Naive thymus-derived CD8-positive, alpha-beta T cell (primary cell): ENCODE results near the gene ARID3A. TPM values are rescaled to one million over a fixed set of nuclear protein-coding genes. Genes with fewer than 3 reads are reported as not detected.
"Not testable (repeated sequence)": the region's sequence is repeated elsewhere in the genome, so short reads cannot be mapped to it uniquely, and the experiment has no call there.

ENCODE experiments used
- ATAC-seq, 2 donors: fragments of 150-1000 bp; cut with Tn5 transposase in 1 of 2; sonication (Bioruptor Pico), chemical (Tn5 transposase) in 1 of 2; 1 replicate in 1 of 2; 2 replicates in 1 of 2; pipeline ENCODE4 v1.10.0; 2021; ENCODE audit warnings: mild to moderate bottlenecking in 2 of 2, moderate library complexity in 2 of 2
- POLR2A ChIA-PET: fragments of 350-600 bp; sonication (Branson Sonifier 250); formaldehyde crosslinking; loops from one replicate; lab custom pipeline; 2021; ENCODE audit warnings: antibody characterized with exemption; lab: Charles Lee
- DNase-seq, 10 donors: peaks; one replicate each; pipeline versions ENCODE4 v3.0.0 to v3.0.0-alpha.2; 2020 to 2022
- H3K27ac Mint-ChIP-seq, 10 donors: one replicate each; pipeline ENCODE4 v1.8.0; 2020 to 2022; ENCODE audit warnings: mild to moderate bottlenecking in 10 of 10, mixed read lengths in 10 of 10, moderate library complexity in 4 of 10, inconsistent platforms in 1 of 10
- H3K27me3 Mint-ChIP-seq, 5 donors: one replicate each; pipeline ENCODE4 v1.8.0; 2021 to 2022; ENCODE audit warnings: mixed read lengths in 5 of 5
- H3K36me3 Mint-ChIP-seq, 3 donors: one replicate each; pipeline ENCODE4 v1.8.0; 2020 to 2022; ENCODE audit warnings: mixed read lengths in 3 of 3, mild to moderate bottlenecking in 2 of 3, inconsistent platforms in 1 of 3
- H3K4me1 Mint-ChIP-seq, 4 donors: one replicate each; pipeline ENCODE4 v1.8.0; 2021 to 2022; ENCODE audit warnings: mixed read lengths in 4 of 4
- H3K4me3 Mint-ChIP-seq, 10 donors: one replicate each; pipeline ENCODE4 v1.8.0; 2020 to 2022; ENCODE audit warnings: mild to moderate bottlenecking in 10 of 10, mixed read lengths in 10 of 10, moderate library complexity in 6 of 10, inconsistent platforms in 1 of 10
- H3K9me3 Mint-ChIP-seq, 9 donors: one replicate each; pipeline ENCODE4 v1.8.0; 2020 to 2022; ENCODE audit warnings: mixed read lengths in 9 of 9, mild to moderate bottlenecking in 3 of 9, inconsistent platforms in 1 of 9, moderate library complexity in 1 of 9
- polyA plus RNA-seq, 3 donors: library from polyadenylated mRNA; unstranded; fragments of 300-500 nt; fragmentation: Illumina TruSeq; gene quantifications; one replicate each; pipeline ENCODE4 v1.2.3, GENCODE V29; 2021
- total RNA-seq, 8 experiments: library from RNA in 2 of 8; stranded (reverse) in 2 of 8; gene quantifications; one replicate each; pipeline ENCODE4 v1.2.3 and lab custom pipeline; 2021 to 2026

Gene ARID3A
- total RNA-seq (1 to 10 TPM; 3.5 to 5.0 TPM), polyA plus RNA-seq (under 1 TPM; 0.09 to 0.58 (median 0.16) TPM), total RNA-seq (lab: John Stamatoyannopoulos, UW) (1.4 to 8.8 (median 3.4) reads per million in 6 experiments)

GRCh38 chr19:925526-926322 is at the start of gene ARID3A:
ARID3A (plus strand) TSS chr19:926035; CDS start chr19:929529, 3,494 bp downstream.
- Mint-ChIP-seq H3K36me3 (no peaks in the 10 kb centered on the region), H3K27ac (peak within 1 kb of the TSS in 8 of 10 donors; percentile 22 to 83 (median 58)), H3K4me3 (peak within 1 kb of the TSS; percentile 67 to 87 (median 78)), H3K4me1 (peaks cover 7 to 30% (median 17%) of the 10 kb centered on the region in 4 donors), H3K9me3 (no peaks in the 10 kb centered on the region), H3K27me3 (no peaks in the 10 kb centered on the region)
- peak; percentile 60 to 76 for ATAC-seq
- POLR2A ChIA-PET, result interaction anchor here (1.0 to 7.4 kb wide), 4 partner anchors 57 to 343 kb away, joined by 3 to 101 read pairs (median 8); partner anchors contain the start of genes CIRBP and WDR18
- DNase-seq, result peak; percentile 46 to 86 (median 70)

GRCh38 chr19:876089-876488 is 49.7 kb upstream of the ARID3A start:
- Mint-ChIP-seq H3K4me3 (no peak overlapping the region), H3K9me3 (no peaks in the 10 kb centered on the region), H3K36me3 (peaks cover 0 to 9% (median 2%) of the 10 kb centered on the region in 3 donors), H3K27me3 (peaks cover 0 to 2% (median 0%) of the 10 kb centered on the region in 5 donors), H3K27ac (peak overlapping the region in 1 of 10 donors; percentile 76), H3K4me1 (peaks cover 3 to 12% (median 10%) of the 10 kb centered on the region in 4 donors)
- POLR2A ChIA-PET, result interaction anchor here (0.6 to 3.3 kb wide), 3 partner anchors 12 to 30 kb away, joined by 3 to 17 read pairs (median 3); partner anchors contain the start of genes MED16 and RNU6-9
- ATAC-seq, result no peak
- no peak for DNase-seq

GRCh38 chr19:876780-877314 is 49.0 kb upstream of the ARID3A start:
- Mint-ChIP-seq H3K36me3 (peaks cover 0 to 11% (median 0%) of the 10 kb centered on the region in 3 donors), H3K27ac (no peak overlapping the region), H3K9me3 (no peaks in the 10 kb centered on the region), H3K4me3 (no peak overlapping the region), H3K27me3 (no peaks in the 10 kb centered on the region), H3K4me1 (peaks cover 1 to 9% (median 8%) of the 10 kb centered on the region in 4 donors)
- POLR2A ChIA-PET, result interaction anchor here (0.6 to 1.2 kb wide), 2 partner anchors 13 to 25 kb away, joined by 3 read pairs; no protein-coding TSS in a partner anchor
- no peak for ATAC-seq
- no peak for DNase-seq

- H3K36me3 Mint-ChIP-seq, result peaks cover 0 to 13% (median 0%) of the 10 kb centered on the region in 3 donors
- not testable (repeated sequence) for DNase-seq, H3K9me3 Mint-ChIP-seq, H3K27me3 Mint-ChIP-seq, H3K4me3 Mint-ChIP-seq, H3K27ac Mint-ChIP-seq, ATAC-seq, H3K4me1 Mint-ChIP-seq
- POLR2A ChIA-PET, result interaction anchor here (0.7 to 2.6 kb wide), 4 partner anchors 10 to 29 kb away, joined by 3 to 12 read pairs (median 3); partner anchors contain the start of genes MED16 and RNU6-9
These were observed 47.7 kb upstream of the ARID3A start for GRCh38 chr19:877992-878660.

- DNase-seq, H3K9me3 Mint-ChIP-seq, H3K4me1 Mint-ChIP-seq, ATAC-seq, H3K27me3 Mint-ChIP-seq, H3K4me3 Mint-ChIP-seq: not testable (repeated sequence)
- peaks cover 0 to 17% (median 0%) of the 10 kb centered on the region in 3 donors for H3K36me3 Mint-ChIP-seq
- H3K27ac Mint-ChIP-seq, result peak overlapping the region in 1 of 10 donors; percentile 63
- POLR2A ChIA-PET, result interaction anchor here (0.7 to 2.6 kb wide), 5 partner anchors 10 to 29 kb away, joined by 3 to 12 read pairs (median 3); partner anchors contain the start of genes CFD, MED16 and RNU6-9
These were observed 46.9 kb upstream of the ARID3A start for GRCh38 chr19:878751-879561.

- POLR2A ChIA-PET, result interaction anchor here (0.9 to 2.6 kb wide), 3 partner anchors 13 to 16 kb away, joined by 5 to 12 read pairs (median 6); partner anchors contain the start of genes MED16 and RNU6-9
- no peak for DNase-seq
- Mint-ChIP-seq H3K4me3 (no peak overlapping the region), H3K27ac (no peak overlapping the region), H3K27me3 (no peaks in the 10 kb centered on the region), H3K4me1 (peaks cover 0 to 2% (median under 1%) of the 10 kb centered on the region in 4 donors), H3K9me3 (no peaks in the 10 kb centered on the region), H3K36me3 (peaks cover 0 to 17% (median 0%) of the 10 kb centered on the region in 3 donors)
- no peak for ATAC-seq
These were observed 46.0 kb upstream of the ARID3A start for GRCh38 chr19:879711-880438.

GRCh38 chr19:881385-882071 is 44.3 kb upstream of the ARID3A start:
- Mint-ChIP-seq H3K27ac (no peak overlapping the region), H3K4me3 (no peak overlapping the region), H3K27me3 (no peaks in the 10 kb centered on the region), H3K4me1 (peaks cover 0 to 2% (median under 1%) of the 10 kb centered on the region in 4 donors), H3K9me3 (no peaks in the 10 kb centered on the region), H3K36me3 (peaks cover 0 to 22% (median 2%) of the 10 kb centered on the region in 3 donors)
- POLR2A ChIA-PET, result interaction anchor here (1.0 to 2.1 kb wide), 6 partner anchors 10 to 34 kb away, joined by 3 to 12 read pairs (median 3); partner anchors contain the start of genes MED16 and RNU6-9
- DNase-seq (no peak), ATAC-seq (no peak)

- Mint-ChIP-seq H3K4me3 (no peak overlapping the region), H3K9me3 (no peaks in the 10 kb centered on the region), H3K27me3 (no peaks in the 10 kb centered on the region), H3K27ac (no peak overlapping the region), H3K36me3 (peaks cover 0 to 31% (median 2%) of the 10 kb centered on the region in 3 donors), H3K4me1 (peaks cover 0 to 7% (median 1%) of the 10 kb centered on the region in 4 donors)
- ATAC-seq (no peak), DNase-seq (no peak)
- POLR2A ChIA-PET, result interaction anchor here (0.6 to 2.1 kb wide), 6 partner anchors 9 to 232 kb away, joined by 3 to 12 read pairs (median 3); partner anchors contain the start of genes MED16 and RNU6-9
These were observed 42.9 kb upstream of the ARID3A start for GRCh38 chr19:882871-883497.

GRCh38 chr19:883661-884211 is 42.1 kb upstream of the ARID3A start:
- Mint-ChIP-seq H3K4me1 (peaks cover 0 to 13% (median 1%) of the 10 kb centered on the region in 4 donors), H3K27me3 (no peaks in the 10 kb centered on the region), H3K27ac (peak overlapping the region in 1 of 10 donors; percentile 47), H3K36me3 (peaks cover 0 to 32% (median 2%) of the 10 kb centered on the region in 3 donors), H3K4me3 (no peak overlapping the region), H3K9me3 (no peaks in the 10 kb centered on the region)
- DNase-seq (no peak), ATAC-seq (no peak)
- POLR2A ChIA-PET, result interaction anchor here (1.4 to 2.1 kb wide), 2 partner anchors 9 to 21 kb away, joined by 4 to 12 read pairs; partner anchors contain the start of genes MED16 and RNU6-9
